A172 (cell line): Measurements from ENCODE around the gene LAMB1. TPM values are rescaled to one million over a fixed set of nuclear protein-coding genes. Genes with fewer than 3 reads are reported as not detected.

ENCODE experiments used
- DNase-seq: peaks from one replicate; pipeline ENCODE4 v3.0.0-alpha.2; 2015; ENCODE audit warnings: low spot score
- total RNA-seq: library from RNA; depleted of rRNA; stranded (reverse); fragments of >200 nt; shearing (Covaris generic); gene quantifications from 2 replicates; pipeline ENCODE4 v1.2.3, GENCODE V29; 2014

Gene LAMB1
- total RNA-seq, 1 experiment from 2014 or later = 133 TPM

DNA sequence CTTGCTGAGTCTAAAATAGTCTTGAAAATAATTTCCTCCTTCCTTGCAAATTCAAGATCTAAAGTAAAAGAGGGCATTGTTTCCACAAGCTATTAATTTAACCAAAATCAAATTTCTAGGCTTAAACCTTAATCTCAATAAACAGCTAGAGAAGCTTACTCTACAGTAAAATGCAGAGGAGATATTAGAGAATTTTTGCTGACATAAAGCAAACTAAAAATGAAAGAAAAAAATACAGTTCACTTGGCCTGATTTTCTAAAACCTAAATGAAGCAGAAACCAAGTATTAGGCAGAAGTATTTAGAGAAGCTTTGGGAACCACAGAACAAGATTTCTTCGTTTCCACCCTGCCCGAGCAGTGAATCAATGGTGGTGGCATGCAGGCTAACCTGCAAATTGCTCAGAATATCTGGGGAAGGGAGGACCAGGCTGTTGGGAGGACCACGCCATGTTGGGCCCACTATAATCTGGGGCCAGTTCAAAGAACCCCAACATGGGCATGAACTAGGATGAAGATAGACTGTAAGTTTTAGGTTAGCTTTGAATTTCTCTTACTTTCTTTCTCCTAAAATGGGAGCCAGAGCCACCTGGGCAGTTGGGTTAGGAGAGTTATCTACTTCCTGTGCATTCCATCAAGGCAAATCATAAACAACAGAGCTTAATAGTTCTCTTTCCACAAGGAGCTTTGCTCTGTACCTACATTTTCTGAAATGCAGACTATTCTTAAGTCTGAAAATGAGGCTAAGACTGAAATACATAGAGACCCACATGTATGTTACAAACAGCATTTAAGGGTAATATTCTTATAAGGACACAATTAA lies 4.1 kb downstream of the LAMB1 start:
- no peak for DNase-seq

DNA sequence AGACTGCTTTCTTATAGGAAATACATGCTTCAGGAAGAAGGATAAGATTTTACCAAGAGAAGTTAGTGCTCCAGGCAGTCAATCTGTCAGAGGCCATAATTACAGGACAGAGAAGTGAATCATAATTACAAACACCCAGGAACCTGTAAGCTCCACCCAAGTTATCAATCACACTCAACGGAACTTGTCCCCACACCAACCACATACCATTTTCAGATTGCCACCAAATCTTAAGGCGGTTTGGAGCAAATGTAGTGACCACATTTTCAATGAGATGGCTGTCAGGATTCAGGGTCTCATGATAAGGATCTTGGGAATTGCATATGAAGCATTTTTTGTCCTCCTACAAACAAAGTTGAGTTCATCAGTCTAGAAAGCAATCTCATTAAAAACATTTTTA lies 4.8 kb downstream of the LAMB1 start:
- peak; percentile 82 for DNase-seq

DNA sequence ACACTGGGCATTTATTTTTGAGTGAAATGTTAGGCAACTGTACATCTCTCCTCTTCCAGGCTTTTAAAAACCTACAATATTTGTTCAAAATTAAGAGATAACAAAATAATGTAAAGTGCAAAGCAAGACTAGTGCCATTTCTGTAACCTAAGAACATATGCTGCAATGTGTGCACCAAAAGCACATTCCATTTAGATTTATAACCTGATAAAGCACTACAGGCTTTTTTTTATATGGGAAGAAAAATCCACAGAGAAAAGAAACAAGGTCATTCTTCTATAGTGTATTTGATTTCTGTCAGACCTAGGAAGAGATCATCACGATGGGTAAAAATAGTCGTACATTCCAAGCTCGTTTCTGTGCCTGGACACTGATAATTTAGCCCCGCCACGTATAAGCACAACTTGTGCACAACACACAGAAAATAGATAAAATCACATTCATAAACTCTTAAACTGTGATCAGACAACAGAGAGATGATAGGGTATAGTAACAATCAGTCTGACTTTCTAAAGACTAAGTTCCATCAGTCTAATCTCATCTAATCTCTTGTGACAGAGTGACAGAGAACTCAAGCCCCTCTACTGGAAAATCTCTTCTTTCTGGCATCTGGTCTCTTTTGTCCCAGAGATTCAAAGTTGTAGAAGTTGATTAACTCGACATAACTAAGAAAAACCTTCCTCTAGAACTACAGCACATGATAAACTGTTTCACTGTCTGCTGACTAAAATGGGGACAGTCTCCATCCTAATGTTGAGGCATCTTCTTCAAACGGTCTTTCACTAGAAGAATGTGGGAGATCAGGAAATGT lies 6.7 kb downstream of the LAMB1 start:
- DNase-seq = peak; percentile 55

DNA sequence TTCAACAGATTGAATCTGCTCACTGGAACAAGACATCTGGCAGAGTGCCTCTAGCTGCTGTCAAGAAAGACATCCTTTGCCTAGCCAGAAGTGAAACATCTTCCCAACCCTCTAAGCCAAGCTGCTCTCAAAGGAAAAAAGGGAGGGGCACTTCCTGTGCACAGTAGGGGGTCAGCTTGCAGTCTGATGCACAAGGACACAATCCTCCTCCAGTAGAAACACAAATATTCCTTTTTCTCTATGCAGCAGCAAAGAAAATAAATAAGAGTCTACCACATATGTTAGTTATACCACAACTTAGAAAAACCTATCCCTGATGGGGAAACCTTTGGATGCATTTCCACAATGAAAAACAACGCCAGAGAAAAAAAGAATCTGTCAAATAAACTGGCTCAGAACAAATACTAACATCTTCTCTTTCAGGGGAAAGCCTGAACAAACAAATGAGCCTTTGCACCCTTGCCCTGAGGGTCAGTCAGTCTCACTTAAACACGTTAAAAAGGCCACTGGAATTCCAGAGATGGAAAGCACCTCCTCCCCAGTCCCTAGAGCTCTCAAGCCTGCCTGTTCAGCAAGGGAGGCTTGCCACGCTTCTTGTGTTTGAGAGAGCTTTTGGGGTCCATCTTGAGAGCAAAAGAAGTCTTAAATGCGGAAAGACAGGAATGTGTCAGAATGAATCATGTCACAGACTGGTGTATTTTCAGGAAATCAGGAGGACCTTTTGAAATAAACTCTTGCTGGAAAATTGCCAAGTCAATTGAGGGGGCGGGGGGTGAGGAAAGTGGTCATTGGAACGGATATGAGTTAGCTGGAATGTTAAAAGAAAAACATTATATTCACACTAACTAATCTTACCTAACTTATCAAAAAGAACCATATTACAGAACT lies 7.5 kb downstream of the LAMB1 start:
- DNase-seq = peak; percentile 92

DNA sequence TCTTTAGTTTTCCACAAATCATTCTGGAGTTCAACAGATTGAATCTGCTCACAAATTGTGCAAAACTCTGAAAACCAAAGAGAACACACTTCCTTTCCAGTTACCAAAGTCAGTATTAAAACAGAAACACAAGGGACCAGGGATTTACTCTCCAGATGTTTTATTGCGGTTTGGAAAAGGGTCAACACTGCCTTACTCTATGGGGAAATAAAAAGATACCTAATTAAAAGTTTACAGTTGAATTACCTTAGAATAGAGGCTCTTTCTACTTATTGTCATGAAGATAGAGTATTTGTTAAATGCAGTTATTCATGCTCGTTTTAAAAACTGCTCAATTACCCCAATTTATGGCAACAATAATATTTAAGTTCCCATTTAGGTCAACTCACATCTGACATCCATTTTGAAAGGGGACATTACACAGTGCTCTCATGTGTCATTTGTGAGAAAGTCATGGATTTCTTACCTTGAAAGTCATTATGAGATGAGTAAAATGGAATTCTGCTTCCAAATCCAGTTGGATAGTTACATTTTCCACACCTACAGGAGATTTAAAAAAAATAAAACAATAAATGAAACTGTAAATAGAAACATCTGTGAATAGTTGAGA lies 8.4 kb downstream of the LAMB1 start:
- DNase-seq = no peak

DNA sequence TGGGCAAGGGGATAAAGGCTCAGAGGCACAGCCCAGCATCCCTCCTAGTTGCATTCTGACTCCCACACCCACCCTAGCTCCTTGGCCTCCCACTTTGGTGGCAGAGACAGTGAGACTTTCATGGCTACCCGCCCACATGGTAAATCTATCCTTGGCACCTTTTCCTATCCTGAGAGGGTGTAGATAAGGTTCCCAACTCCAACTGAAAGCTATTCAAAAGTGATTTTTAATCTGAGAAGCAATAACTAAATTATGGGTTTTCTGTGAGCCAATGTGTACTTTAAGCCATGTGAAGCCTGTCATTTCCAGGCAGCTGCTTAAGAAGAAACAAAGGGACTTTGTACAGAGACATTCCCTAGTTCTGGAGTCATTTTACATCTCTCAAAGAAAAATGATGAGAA lies 9.1 kb downstream of the LAMB1 start:
- DNase-seq = no peak

DNA sequence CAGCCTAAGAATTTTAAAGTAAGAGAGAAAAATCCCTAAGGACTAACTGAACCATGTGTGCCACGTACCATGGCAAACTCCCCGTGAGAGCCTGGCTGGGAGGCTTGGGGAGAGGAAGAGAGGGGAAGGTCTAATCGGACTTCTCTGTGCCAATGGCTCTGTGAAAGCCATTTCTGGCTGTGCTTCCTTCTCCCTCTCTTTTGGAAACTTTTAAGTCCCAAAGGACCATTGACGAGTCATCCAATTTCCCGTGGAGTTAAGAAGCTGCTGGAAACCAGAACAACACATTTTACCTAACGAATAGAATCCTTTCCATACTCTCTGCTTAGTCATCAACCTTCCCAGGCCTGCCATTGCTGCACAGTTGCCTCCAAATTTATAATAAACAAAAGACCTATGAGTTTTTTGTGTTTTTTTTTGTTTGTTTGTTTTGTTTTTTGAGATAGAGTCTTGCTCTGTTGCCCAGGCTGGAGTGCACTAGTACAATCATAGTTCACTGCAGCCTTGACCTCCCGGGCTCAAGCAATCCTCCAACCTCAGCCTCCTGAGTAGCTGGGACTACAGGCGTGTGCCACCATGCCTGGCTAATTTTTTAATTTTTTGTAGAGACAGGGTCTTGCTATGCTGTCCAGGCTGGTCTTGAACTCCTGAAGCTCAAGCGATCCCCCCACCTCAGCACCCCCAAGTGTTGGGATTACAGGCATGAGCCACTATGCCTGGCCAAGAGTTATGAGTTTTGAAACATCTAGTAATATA lies 13.2 kb downstream of the LAMB1 start:
- DNase-seq = peak; percentile 67

DNA sequence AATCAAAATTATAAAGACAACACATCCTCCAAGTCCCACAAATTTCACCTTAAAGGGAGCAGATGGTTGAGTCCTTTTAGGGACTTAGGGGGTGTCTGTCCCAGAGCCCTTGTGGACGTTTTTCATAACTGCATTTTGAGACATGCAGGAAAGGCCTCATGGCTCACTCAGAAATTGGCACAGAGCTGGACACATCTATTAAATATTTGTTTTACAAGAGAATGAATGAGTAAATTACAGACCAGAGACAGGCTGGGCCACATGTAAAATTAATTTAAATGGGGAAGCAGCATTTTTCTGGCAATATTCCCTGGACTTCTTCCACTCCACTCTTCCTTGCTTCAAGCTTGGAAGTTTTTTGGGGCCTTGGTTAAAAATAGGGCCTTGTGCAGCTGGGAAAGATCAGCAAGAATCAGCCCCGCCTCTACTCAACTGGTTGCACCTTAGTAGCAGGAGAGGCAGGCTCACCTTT lies 20.0 kb downstream of the LAMB1 start:
- DNase-seq = no peak

DNA sequence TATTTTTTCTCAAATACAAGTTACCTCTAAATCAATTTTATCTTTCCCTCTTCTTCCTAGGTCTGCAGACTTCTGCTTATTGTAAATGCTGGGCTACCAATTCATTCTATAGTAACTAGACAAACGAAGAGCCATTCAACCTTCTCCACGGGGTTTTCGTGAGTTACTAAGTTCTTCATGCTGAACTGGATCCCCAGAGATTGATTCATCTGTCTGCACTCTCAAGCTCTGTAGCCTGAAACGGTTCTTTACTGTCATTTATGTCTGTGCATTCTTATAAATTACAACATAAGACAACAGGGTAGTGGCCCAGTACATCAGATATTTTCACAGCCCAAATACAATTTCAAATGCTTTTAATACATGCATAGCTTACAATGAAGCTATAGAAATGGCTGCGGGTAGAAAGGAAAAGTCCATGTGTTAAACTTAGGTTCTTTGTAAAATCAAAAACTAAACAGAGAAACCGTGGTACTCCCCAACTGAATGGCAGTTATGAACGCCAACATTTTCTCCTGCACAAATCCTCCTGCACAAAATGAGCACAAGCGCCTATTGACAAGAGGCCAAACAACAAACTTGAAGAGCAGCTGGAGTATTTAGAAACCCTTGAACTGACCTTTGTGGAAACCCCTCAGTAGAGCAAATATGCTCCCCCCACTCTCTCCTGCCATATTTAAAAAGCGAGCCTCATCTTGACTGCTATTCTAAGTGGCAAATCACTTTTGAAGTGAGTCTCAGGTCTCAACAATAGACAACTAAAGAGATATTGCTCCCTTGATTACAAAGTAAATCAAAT lies 20.7 kb downstream of the LAMB1 start:
- DNase-seq = no peak

DNA sequence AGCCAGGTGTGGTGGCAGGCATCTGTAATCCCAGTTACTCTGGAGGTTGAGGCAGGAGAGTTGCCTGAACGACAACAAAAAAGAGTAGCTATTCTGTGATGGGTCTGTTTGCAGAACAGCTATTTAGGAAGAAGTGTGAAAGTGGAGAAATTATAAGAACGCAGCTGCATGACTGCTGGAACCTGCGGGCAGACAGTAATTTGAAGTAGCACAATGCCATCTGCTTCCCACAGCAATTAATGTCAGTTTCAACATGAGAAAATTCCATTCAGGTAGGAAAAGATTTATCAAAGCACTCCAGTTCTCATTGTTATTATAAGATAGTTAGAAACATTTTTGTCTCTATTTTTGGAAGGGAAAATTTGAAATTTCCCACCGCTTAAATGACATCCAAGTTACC lies 21.5 kb downstream of the LAMB1 start:
- no peak for DNase-seq

DNA sequence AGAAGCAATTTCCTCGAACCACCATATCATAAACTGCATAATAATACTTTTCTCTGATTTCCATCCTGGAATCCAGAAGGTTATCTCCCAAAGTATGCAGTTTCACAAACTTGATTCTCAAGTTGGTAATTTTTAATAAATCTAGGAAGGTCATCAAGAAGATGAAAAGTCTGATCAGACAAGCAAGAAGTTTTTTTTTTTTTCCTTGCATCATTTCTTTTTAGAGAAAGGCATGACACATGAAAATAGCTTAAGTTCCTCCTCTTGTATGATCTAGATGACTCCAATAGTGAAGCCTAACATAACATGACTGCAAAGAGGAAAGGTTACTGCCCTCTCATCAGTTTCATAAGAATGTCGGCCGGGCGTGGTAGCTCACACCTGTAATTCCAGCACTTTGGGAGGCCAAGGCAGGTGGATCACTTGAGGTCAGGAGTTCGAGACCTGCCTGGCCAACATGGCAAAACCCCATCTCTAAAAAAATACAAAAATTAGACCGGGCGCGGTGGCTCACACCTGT lies 22.2 kb downstream of the LAMB1 start:
- no peak for DNase-seq

DNA sequence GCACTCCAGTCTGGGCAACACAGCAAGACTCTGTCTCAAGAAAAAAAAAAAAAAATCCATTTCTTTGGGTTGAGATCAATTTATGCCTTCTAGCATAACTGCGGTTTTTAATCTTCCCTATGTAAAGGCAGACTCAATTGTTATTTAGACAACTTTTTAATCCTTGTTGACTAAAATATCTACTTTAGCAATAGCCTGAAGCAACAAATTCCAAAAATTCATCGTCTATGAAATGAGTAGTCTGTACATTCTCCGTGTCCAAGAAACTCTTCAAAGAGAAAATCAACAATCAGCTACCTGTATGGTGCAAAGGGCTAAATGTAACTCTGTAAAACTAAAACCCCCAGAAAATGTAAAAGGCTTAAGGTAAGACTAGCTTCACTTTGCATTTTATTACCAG lies 22.8 kb downstream of the LAMB1 start:
- DNase-seq = no peak

DNA sequence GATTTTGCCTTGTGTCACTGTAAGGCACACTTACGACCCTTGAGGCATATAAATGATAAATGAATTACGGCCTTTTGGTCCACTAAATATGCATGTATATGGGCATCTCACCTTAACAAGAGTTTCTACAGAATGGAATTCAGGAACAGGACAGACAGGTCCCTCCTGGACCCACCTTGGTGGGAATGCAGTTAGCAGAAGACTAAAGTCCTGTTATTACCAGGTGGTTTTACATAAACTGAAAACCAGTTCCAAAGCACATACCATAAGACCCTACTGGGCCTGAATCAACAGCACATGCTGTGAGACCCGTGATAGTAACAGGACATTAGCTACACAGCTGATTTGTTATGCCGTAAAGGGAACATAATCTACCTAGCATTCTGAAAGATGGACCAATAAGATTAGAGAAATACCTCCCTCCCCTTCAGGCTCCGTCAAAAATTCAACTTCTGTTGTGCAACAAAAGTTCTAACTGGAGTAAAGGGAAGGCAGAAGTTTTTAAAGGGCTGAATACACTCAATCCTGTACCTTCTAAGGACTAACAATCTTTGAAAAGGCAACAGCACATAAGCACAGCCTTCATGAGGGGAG lies 24.0 kb downstream of the LAMB1 start:
- DNase-seq = no peak

DNA sequence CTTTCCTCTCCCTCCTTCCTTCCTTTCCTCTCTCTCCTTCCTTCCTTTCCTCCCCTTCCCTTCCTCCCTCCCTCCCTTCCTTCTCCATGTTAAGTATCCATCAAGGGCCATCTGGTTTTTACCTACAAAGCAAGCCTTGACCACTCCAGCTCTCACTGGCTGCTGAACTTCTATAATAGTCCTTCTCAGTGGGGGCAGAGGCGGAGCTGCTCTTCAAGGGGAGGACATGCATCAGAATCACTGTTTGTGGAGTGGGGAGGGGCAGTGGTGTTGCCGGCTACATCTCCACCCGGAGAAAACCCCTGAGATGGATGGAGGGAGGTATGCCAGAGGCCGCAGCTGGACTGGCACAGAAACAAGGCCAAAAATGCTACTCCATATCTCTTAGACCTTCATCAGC lies 25.9 kb downstream of the LAMB1 start:
- no peak for DNase-seq

DNA sequence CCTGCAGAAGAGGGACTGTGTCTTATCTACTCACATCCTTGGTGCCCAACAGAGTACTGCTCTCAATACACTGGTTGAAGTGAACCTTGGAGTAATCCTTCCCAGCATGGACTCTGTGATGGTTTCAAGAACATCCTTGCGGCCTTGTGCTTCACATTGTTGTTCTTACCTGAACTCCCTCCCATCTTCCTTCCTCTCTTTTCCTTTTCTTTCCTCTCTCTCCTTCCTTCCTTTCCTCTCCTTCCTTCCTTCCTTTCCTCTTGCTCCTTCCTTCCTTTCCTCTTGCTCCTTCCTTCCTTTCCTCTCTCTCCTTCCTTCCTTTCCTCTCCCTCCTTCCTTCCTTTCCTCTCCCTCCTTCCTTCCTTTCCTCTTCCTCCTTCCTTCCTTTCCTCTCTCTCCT lies 26.3 kb downstream of the LAMB1 start:
- DNase-seq = no peak

DNA sequence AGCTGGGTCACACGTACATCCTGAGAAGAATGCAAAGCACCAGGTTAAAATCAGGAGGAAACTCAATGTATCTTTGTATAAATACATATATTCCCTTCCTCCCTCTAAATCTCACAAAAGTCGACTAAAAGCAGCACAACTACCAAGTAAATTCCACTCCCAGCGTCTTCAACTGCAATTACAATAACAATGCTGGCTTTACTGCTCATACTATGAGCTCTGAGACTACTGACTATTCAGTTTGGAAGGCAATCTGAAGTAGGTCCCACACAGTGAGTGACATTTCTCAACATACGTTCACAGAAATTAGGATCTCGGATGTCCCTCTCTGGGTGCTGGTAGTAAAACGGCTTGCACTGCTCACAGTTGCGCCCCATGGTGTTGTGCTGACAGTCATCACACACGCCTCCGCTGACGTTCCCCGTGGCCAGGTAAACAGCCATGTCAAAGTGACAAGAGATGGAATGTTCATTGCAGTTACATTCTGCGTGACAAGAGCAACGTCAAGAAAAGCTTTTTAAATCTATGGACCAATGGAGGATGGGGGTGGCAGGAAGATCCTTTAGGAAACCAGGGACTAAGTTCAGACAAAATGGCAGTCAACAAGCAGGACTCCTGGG lies 27.5 kb downstream of the LAMB1 start:
- DNase-seq = no peak

DNA sequence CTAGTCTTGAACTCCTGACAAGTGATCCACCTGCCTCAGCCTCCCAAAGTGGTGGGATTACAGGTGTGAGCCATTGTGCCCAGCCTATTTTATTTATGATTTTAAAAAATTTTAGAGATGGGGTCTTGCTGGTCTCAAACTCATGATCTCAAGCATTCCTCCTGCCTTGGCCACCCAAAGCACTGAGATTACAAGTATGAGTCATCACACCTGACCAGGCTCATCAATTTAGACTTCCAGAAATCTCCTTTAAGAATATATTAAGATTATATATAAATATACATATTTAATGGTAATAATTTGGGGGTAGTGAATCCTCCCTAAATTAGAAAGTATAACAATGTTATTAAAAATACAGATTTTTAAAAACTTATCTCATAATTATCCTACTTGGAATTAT lies 29.1 kb downstream of the LAMB1 start:
- DNase-seq = no peak

DNA sequence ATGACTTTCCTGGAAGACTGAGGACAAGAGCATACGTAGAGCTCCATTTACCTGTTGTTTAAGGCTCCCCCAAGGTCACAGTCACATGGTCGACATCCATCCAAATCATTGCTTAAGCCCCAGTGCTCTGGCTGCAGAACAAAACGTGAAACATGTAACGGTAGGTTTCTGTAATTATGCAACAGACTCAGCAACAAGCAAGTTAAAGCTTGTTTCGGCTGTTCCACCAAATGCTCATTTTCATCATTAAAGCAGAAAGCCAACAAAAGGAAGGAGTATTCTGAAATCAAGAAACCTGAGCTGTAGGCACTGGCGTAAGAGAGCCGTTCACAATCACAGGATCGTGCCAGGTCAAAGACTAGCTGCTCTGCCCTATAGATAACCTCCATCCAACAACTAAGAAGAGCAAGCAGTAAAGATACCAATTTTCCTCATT lies 30.0 kb downstream of the LAMB1 start:
- no peak for DNase-seq

DNA sequence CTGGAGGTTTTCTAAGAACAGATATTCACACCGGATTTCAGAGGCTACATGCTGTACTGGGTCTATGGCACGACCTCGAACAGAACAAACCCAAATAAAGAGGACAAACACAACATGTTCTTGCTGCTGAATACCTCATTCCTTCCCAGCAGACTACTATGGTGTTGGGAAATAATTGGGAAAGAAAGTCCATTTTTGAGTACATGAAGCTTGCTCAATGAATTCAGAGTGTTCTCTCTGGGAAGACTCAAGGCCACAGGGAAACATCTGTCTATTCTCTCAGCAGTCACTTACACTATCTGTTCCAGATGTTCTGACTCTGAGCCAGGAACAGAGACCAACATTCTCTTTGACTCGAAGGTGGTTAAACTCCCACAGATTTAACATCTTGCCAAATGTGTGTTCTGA lies 30.9 kb downstream of the LAMB1 start:
- DNase-seq = no peak
